GM19372 (cell line): Measurements from ENCODE around the gene EXD3.

Source experiments
- ATAC-seq: cut with Tn5 transposase; IDR thresholded peaks from one replicate; pipeline ENCODE4 v1.9.1; 2021; ENCODE audit warnings: mild to moderate bottlenecking, low read depth, moderate library complexity; ENCODE audit not compliant: unreplicated experiment

The EXD3 gene

DNA sequence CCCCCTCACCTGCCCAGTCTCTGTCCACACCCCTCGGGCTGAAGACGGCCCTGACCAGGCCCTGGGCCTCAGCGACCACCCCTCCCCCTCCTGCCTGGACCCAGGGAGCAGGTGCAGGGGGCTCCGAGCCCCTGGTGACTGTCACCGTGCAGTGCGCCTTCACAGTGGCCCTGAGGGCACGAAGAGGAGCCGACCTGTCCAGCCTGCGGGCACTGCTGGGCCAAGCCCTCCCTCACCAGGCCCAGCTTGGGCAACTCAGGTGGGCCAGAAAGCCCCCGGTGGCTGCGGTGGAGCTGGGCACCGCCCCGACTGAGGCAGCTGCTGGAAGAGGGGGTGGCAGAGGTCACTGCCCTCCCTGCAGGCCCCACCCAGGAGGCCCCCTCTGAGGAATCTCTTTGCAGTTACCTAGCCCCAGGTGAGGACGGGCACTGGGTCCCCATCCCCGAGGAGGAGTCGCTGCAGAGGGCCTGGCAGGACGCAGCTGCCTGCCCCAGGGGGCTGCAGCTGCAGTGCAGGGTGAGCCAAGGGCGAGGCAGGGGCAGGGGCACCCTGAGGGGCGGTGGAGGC, 10.5 kb upstream of the EXD3 start:
- no peak for ATAC-seq

DNA sequence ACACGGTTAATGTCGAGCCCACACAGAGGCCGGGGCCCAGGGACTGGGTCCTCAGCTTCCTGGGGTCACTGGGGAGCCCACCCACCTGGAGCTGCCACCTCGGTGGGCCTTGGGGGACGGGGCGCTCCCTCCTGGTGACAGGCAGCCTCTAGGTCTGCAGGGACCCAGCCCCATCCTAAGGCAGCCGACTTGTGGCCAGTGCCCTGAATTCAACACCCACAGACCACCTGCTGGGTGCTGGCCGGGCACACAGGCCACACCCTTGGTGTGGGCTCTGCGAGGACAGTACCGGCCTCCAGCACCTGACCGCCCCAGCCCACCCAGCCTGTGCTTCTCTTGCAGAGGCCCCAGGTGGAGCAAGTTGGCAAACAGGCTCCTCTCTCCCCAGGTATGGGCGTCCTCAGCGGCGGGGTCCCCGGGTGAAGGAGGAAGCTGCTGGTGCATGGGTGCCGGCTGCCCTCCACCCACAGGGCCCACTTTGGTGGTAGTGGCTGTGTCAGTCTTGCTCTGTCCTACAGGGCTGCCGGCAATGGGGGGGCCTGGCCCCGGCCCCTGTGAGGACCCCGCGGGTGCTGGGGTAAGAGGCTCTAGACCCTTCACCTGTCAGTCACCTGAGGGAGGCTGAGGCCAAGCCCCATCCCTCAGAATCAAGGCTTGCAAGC, 9.9 kb upstream of the EXD3 start:
- ATAC-seq: no peak

DNA sequence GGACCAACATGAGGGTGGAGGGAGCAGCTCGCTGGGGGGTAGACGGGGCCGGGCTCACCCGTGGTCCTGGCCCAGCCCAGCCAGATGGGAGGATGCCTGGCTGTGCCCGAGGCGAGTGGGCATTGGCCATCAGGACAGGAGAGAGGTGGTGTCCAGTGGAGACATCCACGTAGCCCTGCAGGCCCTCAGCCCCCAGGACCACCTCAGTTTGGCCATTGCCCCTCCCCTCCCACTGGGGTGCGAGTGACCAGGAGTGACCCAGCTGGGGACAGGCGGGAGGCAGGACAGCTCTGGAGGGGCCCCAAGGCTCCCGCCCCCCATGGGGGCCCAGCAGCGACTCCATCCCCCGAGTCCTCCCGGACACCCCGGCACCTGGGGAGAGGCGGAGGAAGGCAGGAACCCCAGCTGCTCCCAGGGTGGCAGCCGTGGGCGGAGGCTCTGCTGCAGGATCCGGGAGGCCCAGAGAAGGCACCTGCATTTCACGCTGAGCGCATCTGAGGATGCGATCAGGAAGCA, 8.5 kb upstream of the EXD3 start:
- ATAC-seq: no peak

DNA sequence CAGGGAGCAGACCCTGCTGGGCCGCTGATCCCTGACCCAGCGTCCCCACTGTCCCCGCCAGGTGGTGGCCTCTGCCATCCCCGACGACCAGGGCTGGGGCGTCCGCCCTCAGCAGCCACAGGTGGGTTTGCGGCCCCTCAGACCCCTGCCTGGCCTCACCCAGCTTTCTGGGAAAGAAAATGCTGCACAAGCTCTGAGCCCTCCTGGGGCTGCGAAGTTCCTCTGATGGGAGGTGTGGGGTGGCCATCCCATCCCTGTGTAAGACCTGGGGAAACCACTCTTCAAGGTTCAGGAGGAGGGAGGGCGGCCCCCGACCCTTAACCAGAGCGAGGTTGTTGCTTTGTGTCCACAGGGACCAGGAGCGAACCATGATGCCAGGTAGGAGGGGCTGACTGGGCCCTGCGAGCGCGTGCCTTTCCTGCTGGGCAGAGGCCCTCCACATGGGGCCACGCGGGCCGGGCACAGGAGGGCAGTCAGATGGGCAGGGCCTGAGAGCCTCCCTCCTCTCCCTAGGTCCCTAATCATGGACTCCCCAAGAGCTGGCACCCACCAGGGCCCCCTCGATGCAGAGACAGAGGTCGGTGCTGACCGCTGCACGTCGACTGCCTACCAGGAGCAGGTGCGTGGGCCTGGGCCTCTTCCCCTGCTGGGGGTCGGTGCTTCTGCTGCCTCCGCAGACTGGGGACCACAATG, 7.9 kb upstream of the EXD3 start:
- ATAC-seq: no peak

DNA sequence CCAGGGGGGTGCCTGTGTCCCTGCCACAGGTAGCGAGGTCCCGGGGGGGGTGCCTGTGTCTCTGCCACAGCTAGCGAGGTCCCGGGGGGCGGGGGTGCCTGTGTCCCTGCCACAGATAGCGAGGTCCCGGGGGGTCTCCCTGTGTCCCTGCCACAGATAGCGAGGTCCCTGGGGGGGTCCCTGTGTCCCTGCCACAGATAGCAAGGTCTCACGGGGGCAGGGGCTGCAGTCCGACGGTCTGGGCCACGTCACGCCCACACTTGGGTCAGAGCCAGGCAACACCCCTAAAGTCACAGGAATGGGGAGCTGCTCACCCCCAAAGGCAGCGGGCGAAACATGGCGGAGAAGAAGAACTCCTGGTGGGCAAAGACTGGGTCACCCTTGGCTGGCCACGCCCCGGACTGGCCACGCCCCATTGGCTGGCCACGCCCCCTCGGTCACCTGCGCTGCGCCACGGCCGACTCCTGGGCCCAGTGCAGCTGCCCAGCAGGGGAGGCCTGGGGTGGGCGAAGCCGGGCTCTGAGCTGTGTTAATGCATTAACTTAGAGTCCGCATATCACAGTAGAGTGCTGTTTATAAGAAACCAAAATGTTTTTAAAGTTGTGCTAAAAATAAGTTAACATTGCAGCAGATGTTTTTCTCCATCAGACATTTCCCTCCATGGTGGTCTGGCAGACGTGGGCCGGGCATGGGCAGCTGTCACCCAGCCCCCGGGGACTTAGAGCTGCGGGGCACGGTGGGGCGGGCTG, 7.2 kb upstream of the EXD3 start:
- ATAC-seq: no peak

DNA sequence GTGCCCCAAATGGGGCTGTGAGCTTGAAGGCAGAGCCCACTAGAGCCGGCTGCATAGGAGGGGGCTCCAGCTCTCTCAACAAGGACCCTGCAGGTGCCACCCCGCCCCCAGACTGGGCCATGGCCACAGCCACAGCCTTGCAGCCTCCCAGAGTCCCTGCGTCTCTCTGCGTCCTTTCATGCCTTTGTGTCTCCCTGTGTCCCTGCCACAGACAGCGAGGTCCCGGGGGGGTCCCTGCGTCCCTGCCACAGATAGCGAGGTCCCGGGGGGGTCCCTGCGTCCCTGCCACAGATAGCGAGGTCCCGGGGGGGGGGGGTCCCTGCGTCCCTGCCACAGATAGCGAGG, 6.6 kb upstream of the EXD3 start:
- ATAC-seq: no peak

DNA sequence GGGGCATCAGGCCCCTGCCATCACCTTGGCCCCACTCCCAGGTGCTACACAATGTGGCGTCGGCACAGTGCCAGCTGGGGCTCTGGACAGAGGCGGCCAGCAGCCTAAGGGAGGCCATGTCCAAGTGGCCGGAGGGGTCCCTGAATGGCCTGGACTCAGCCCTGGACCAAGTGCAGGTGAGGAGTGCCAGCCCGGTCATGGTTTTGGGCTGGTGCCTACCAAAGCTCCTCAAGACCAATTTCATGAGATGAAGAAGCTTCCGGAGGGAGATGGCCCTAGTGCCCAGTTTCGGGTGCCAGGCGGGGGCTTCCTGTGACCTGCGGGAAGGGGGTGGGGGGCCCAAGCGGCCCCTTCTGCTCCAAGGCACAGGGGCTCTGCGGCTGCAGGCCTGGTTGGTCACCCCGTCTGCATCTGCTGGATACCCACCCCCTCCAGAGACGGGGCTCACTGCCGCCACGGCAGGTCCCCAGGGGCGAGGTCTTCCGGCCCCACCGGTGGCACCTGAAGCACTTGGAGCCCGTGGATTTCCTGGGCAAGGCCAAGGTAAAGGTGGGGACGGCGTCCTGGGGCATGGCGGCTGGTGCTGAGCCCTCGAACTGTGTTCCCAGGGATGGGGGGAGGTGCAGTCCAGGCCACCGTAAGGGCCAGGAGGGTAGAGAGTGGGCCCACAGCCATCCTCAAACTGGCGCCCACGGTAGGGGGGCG, 6.0 kb upstream of the EXD3 start:
- ATAC-seq: no peak

DNA sequence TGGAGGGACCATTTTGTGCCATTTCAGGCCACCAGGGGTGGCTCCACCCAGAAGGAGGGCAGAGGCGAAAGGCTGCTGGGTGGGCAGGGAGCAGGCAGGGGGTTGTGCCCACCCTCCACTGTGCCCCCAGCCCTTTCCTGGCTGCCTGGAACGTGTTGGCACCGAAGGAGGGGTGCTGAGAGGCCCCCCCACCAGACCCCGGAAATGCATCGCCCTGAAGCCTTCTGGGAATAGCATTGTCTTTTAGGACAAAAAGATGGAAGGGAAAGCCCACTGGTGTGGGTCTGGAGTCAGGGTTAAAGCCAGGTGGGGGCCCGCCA, 5.3 kb upstream of the EXD3 start:
- no peak for ATAC-seq

DNA sequence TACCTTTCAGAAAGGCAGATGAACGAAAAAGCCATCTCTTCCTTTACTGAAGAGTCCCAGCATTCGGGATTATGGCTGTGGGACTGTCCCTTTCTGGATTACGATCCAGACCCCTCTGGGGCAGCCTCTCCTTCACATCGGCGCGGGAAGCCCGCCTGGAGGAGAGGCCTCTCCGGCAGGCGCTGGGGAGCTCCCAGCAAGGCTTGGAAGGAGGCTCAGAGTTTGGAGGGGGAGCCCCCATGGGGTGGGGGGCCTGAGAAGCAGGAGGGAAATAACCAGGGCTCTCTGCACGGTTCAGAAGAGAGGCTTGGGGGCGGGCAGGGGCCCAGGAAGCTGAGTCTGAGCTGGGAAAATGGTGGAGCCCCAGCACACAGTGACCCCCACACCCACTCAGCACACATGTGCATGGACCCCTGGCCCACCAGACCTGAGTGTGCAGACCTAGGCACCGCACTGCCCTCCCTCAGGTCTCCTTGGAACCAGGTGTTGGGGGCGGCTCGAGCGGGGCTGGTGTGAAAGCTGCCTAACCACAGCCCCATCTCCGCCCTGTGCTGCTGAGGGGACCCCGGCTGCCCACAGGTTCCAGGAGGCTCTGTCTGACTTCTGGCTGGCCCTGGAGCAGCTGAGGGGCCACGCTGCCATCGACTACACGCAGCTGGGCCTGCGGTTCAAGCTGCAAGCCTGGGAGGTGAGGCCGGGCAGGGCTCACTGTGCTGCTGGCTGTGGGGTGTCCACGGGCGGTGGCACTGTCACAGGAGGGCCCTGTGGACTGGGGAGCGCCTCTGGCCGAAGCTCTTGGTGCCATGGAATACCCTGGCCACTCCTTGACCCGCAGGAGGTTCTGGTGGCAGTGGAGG, 4.7 kb upstream of the EXD3 start:
- no peak for ATAC-seq

DNA sequence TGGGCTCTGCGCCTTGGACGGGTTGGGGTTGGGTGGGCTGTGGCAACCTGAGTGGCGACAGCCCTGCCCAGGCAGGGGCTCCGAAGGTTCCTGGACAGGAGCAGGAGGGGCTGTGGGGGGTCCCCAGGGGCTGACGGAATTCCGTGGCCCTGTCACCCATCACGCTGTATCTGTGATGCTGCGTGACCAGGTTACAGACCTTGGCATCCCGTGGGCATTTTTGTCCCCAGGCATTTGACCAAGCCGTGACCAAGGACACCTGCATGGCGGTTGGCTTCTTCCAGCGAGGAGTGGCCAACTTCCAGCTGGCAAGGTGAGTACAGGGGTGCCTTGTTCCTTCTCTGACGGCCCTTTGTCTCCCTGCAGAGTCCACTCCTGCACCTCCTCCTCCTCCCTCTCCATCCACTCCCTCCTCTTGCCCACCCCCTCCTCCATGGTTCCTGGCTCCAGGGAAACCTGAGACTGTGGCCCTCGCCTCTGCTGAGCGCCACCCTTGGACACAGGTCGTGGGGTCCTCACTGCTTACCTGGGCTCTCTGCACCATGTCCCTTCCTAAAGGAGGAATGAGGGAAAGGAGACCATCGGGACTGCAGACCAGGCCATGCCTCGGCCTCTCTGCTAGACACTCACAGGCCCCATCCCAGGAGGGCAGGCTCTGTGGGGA, 3.2 kb upstream of the EXD3 start:
- ATAC-seq: no peak

DNA sequence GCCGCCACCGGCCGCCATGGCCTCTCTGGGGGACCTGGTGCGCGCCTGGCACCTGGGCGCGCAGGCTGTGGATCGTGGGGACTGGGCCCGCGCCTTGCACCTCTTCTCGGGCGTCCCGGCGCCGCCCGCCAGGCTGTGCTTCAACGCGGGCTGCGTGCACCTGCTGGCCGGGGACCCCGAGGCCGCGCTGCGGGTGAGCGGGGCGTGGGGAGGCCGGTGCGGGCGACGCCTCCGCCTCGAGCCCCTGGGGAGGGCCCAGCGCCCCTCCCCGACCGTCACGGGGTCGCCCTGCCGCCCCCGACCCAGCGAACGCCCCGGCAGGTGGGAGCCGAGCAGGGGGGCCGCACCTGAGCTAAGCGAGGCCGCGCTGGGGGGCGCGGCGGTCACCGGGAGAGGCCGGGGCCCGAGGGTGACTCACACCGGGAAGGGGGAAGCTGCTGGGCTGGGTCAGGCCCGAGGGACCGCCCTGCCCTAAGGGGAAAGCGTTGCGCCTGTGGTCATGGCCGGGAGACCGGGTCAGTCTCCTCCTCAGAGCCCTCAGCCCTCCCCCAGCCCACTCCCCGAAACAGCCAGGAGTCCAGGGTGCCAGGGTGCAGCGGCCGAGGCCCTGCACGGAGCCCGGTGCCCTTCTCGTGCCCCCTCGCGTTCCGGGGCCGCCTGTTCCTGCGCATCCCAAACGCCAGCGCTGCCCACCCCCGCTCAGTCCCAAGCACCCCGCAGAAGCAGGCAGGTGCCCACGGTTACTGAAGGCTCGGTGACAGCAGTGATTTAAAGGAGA, 741 bp upstream of the EXD3 start:
- ATAC-seq: no peak

DNA sequence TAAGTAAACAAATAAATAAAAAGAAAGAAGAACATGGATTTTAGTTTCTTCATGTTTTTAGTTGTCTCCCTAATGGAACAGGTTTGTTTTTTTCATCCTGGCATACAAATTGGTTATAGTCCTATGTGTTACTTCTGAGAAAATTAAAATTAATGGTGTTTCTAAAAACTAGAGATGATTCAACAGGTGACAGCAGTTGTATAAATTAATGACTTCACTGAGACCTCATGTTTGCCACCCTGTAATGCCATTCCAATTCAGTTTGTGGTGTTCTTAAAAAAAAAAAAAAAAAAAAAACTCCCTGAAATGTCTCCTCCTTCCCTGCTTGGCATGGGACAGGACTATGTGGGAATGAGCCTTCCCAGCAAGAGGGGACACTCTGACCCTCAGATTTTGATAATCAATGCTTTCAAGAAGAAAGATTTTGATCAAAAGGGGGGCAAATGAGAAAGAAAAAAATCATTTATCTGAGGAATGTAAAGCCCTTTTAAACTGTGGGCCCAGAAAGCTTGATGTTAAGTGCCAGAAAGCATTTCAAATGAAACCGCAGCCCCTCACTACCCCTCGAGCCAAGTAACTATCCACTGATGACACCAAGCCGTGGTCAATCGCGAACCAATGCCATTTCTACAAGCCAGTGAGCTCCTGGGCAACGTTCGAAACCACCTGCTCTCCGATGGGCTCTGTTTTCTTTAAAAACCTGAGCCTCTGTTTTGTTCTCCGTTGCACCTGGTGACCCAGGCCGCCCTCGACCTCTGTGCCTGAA, 941 bp downstream of the EXD3 start:
- no peak for ATAC-seq

DNA sequence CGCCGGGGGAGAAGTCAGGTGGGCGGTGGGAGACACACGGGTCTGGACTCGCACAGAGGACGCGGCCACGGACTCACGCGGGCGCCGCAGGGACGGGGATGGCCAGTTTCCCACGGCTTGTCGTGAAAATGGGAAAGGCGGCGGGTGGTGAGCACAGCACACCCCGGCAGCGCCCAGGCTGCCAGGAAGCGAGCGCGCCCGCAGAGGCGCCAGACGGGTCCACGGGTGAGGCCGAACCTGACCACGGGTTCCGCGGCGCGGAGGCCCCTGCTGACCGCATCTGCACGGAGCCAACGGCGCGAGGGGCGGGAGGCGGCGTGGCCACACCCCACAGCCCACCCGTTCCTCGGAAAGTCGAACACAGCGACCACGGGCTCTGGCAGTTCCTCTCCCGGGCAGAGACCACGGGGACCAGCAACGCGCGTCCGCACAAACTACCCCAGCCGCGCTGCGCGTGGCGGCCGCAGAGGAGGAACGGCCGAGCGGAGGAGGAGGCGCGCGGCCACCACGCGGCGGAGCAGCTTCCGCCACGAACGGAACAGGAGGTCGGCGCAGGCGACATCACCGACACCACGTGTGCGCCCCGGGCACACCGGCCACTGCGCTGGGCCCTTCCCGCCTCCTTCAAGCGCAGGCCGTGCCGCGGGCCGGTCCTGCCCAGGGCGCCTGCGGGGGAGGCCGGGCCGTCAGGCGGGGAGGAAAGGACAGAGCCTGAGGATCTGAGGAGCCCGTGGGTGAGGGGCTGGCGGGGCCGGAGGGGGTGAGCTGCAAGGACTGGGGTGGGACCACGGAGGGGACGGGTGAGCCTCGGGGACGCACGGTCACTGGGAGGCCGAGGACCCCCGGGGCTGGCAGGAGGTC, 5.6 kb downstream of the EXD3 start:
- no peak for ATAC-seq

DNA sequence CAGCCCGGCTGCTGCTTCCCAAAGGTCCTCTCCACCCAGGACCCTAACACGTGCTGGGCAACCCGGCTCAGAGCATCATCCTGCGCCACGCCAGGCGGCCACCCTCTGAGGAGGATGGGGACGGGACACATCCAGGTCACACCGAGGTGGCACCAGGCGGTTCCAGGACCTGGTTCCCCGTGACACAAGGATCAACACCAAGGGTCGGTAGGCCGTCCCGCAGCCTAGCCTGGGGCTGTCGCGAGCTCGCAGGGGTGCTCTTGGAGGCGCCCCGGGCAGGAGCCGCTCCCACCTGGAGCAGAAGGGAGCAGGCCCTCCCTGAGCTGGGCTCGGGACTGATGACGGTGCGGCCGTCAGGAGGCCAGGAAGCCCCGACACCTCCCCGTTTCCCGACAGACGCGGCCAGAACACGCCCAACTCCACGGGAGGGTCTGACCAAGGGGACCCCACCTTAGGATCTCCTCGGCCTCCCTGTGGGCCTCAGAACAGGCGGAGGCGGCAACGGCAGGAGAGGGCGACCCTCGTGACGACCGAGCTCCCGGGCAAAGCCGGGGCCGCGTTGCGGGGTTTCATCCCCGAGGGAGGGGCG, 6.3 kb downstream of the EXD3 start:
- ATAC-seq: no peak

DNA sequence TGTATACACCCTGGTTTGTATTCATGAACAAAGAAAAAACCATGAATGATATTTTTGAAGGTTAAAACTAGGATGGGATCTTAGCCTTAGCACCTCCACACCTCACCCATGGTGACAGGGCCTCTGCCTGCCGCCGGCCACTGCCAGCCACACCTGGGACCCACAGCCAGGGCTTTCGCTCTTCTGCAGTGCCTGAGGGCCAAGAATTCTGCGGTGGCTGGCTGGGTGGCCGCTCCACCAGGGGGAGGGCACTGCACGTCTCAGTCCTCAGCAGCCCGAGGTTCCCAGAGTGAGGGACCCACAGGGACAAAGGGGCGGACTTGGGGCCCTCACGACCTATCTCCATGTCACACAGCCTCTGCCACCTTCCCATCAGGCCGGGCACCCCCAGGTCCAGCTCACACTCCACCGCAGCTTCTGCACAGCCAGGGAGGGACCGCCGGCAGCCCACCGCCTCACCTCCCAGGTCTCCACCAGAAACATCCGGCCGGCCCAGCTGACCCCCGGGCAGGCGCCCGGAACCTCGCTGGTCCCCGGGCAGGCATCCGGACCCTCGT, 6.9 kb downstream of the EXD3 start:
- no peak for ATAC-seq

DNA sequence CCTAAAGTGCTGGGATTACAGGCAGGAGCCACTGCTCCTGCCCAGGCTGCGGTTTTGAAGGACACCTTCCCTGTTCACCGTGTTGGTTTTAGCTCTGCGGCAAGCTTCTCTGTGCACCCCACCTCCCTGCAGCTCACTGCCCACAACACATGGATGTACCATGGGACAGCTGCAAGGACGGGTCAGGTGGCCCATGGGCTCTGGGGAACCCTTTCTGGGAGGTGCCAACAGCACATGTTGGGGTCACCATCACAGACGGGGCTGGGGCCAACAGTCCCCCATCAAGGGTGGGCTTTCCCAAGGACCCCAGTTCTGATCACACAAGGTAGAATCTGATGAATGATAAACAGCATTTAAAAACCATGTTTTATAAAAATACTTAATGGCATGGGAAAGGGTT, 7.5 kb downstream of the EXD3 start:
- no peak for ATAC-seq
